Measurements from ENCODE around the gene CDK17. TPM values are rescaled to one million over a fixed set of nuclear protein-coding genes. Genes with fewer than 3 reads are reported as not detected.

Gene CDK17
- total RNA-seq, 2 experiments from 2014 or later: 28.4 to 29.0 TPM

- Mint-ChIP-seq H3K4me1 (ENCODE audit: low read depth) (peaks cover 14% of the 10 kb centered on the region), H3K9me3 (no peaks in the 10 kb centered on the region), H3K27me3 (no peaks in the 10 kb centered on the region), H3K4me3 (no peak overlapping the region), H3K36me3 (ENCODE audit: low read depth) (peaks cover 15% of the 10 kb centered on the region), H3K27ac (no peak overlapping the region)
- no peak for TF ChIP-seq CTCF (IDR thresholded peaks at IDR 0.05)
- POLR2A ChIA-PET: interaction anchor here (0.5 kb wide), 1 partner anchor 89 kb away, joined by 4 read pairs; no protein-coding TSS in a partner anchor
- DNase-seq: no peak
- CTCF ChIA-PET: interaction anchor here (1.0 kb wide), 3 partner anchors 66 to 96 kb away, joined by 3 to 6 read pairs (median 4); partner anchors contain the start of gene CDK17
- intact Hi-C loops (cut with micrococcal nuclease): no loop called here
- no peak for ATAC-seq
Measured at GRCh38 chr12:96303653-96304052, 96.6 kb downstream of the CDK17 start.

- DNase-seq (no peak), ATAC-seq (no peak)
- Mint-ChIP-seq H3K9me3 (no peaks in the 10 kb centered on the region), H3K36me3 (ENCODE audit: low read depth) (peaks cover 16% of the 10 kb centered on the region), H3K4me3 (no peak overlapping the region), H3K27ac (no peak overlapping the region), H3K27me3 (no peaks in the 10 kb centered on the region), H3K4me1 (ENCODE audit: low read depth) (peaks cover 14% of the 10 kb centered on the region)
- ChIA-PET POLR2A (interaction anchor here (0.6 to 1.0 kb wide), 2 partner anchors 99 to 134 kb away, joined by 3 to 4 read pairs; no protein-coding TSS in a partner anchor), CTCF (interaction anchor here (1.0 kb wide), 3 partner anchors 65 to 97 kb away, joined by 3 to 6 read pairs (median 4); partner anchors contain the start of gene CDK17)
- no peak for TF ChIP-seq CTCF (IDR thresholded peaks at IDR 0.05)
- intact Hi-C loops (cut with micrococcal nuclease): no loop called here
Measured at GRCh38 chr12:96302687-96303310, 97.4 kb downstream of the CDK17 start.

GRCh38 chr12:96301732-96302131 lies 98.5 kb downstream of the CDK17 start:
- no peak for TF ChIP-seq CTCF (IDR thresholded peaks at IDR 0.05)
- H3K4me1 Mint-ChIP-seq (ENCODE audit: low read depth): peaks cover 13% of the 10 kb centered on the region
- H3K4me3 Mint-ChIP-seq: no peak overlapping the region
- DNase-seq (no peak), ATAC-seq (no peak)
- H3K27ac Mint-ChIP-seq: no peak overlapping the region
- H3K9me3 Mint-ChIP-seq: no peaks in the 10 kb centered on the region
- peaks cover 20% of the 10 kb centered on the region for H3K36me3 Mint-ChIP-seq (ENCODE audit: low read depth)
- H3K27me3 Mint-ChIP-seq: no peaks in the 10 kb centered on the region
- POLR2A ChIA-PET: no interaction called here
- intact Hi-C loops (cut with micrococcal nuclease): no loop called here
- CTCF ChIA-PET: no interaction called here

- no peaks in the 10 kb centered on the region for H3K9me3 Mint-ChIP-seq
- no peak overlapping the region for H3K27ac Mint-ChIP-seq
- ATAC-seq (no peak), DNase-seq (no peak)
- ChIA-PET CTCF (interaction anchor here (0.6 kb wide), 1 partner anchor 9 kb away, joined by 3 read pairs; no protein-coding TSS in a partner anchor), POLR2A (interaction anchor here (0.6 kb wide), 1 partner anchor 22 kb away, joined by 3 read pairs; no protein-coding TSS in a partner anchor)
- H3K4me3 Mint-ChIP-seq: no peak overlapping the region
- H3K36me3 Mint-ChIP-seq (ENCODE audit: low read depth): peaks cover 19% of the 10 kb centered on the region
- no peaks in the 10 kb centered on the region for H3K27me3 Mint-ChIP-seq
- peaks cover 16% of the 10 kb centered on the region for H3K4me1 Mint-ChIP-seq (ENCODE audit: low read depth)
- no peak for TF ChIP-seq CTCF (IDR thresholded peaks at IDR 0.05)
- intact Hi-C loops (cut with micrococcal nuclease): no loop called here
Measured at GRCh38 chr12:96300064-96300463, 100.2 kb downstream of the CDK17 start.

GRCh38 chr12:96297504-96297903 lies 102.7 kb downstream of the CDK17 start:
- H3K9me3 Mint-ChIP-seq: no peaks in the 10 kb centered on the region
- no peak for TF ChIP-seq CTCF (IDR thresholded peaks at IDR 0.05)
- peaks cover 21% of the 10 kb centered on the region for H3K4me1 Mint-ChIP-seq (ENCODE audit: low read depth)
- DNase-seq (no peak), ATAC-seq (no peak)
- no peak overlapping the region for H3K4me3 Mint-ChIP-seq
- peaks cover 31% of the 10 kb centered on the region for H3K36me3 Mint-ChIP-seq (ENCODE audit: low read depth)
- H3K27ac Mint-ChIP-seq: no peak overlapping the region
- intact Hi-C loops (cut with micrococcal nuclease): loop anchor here (10.0 kb wide), 1 partner anchor 97 kb away; no protein-coding TSS in a partner anchor
- POLR2A ChIA-PET: no interaction called here
- CTCF ChIA-PET: no interaction called here
- H3K27me3 Mint-ChIP-seq: no peaks in the 10 kb centered on the region

All from activated CD8-positive, alpha-beta T cell treated with anti-CD3 and anti-CD28 coated beads for 36 hours (primary cell).